GM18505 (cell line): ENCODE results near the gene SDSL.

Experiments
- ATAC-seq: cut with Tn5 transposase; IDR thresholded peaks from one replicate; pipeline ENCODE4 v1.9.1; 2021; ENCODE audit not compliant: unreplicated experiment
- POLR2A ChIP-seq: IDR thresholded peaks from 4 replicates; pipeline ENCODE4 v1.6.1; 2011; ENCODE audit warnings: borderline replicate concordance; ENCODE audit not compliant: insufficient read depth, insufficient read length; ENCODE audit errors: extremely low read depth

SDSL gene

GRCh38 chr12:113402586-113403260 lies 19.5 kb upstream of the SDSL start:
- no peak for TF ChIP-seq POLR2A
- no peak for ATAC-seq

- ATAC-seq: no peak
- no peak for TF ChIP-seq POLR2A
Observed at GRCh38 chr12:113403435-113404415, 18.5 kb upstream of the SDSL start, which contains the start of gene SDS. SDS (minus strand) TSS chr12:113403887; CDS start chr12:113399708, 4,179 bp downstream.

- no peak for ATAC-seq
- TF ChIP-seq POLR2A: no peak
Observed at GRCh38 chr12:113405694-113406093, 16.5 kb upstream of the SDSL start.

- no peak for TF ChIP-seq POLR2A
- ATAC-seq: no peak
Observed at GRCh38 chr12:113407931-113408600, 14.1 kb upstream of the SDSL start.

GRCh38 chr12:113408756-113409298 lies 13.4 kb upstream of the SDSL start:
- no peak for ATAC-seq
- no peak for TF ChIP-seq POLR2A

- ATAC-seq: no peak
Observed at GRCh38 chr12:113409462-113410124, 12.6 kb upstream of the SDSL start.

GRCh38 chr12:113413488-113413939 lies 8.7 kb upstream of the SDSL start:
- no peak for TF ChIP-seq POLR2A
- no peak for ATAC-seq

More at GRCh38 chr12:113409462-113410124, 12.6 kb upstream of the SDSL start:
- TF ChIP-seq POLR2A: no peak

- no peak for ATAC-seq
- no peak for TF ChIP-seq POLR2A
Observed at GRCh38 chr12:113414519-113415038, 7.6 kb upstream of the SDSL start.

- ATAC-seq: no peak
- TF ChIP-seq POLR2A: no peak
Observed at GRCh38 chr12:113416091-113416754, 6.0 kb upstream of the SDSL start.

GRCh38 chr12:113418213-113418879 lies 3.8 kb upstream of the SDSL start:
- no peak for ATAC-seq
- no peak for TF ChIP-seq POLR2A

GRCh38 chr12:113420996-113421595 lies 1.1 kb upstream of the SDSL start:
- TF ChIP-seq POLR2A: no peak
- no peak for ATAC-seq
